GM10248 (cell line): Measurements from ENCODE around the gene ANKRD13A.
"Not testable (repeated sequence)": the region's sequence is repeated elsewhere in the genome, so short reads cannot be mapped to it uniquely, and the experiment has no call there.

Experiments used
- CTCF ChIA-PET: fragments of 300-600 bp; sonication (Branson Sonifier 250); formaldehyde crosslinking; extraction: SDS; loops from one replicate; lab custom pipeline; 2021; ENCODE audit warnings: antibody characterized with exemption; lab: Yijun Ruan, JAX
- POLR2A ChIA-PET: fragments of 350-650 bp; sonication (Branson Sonifier 250); formaldehyde crosslinking; extraction: SDS; loops from one replicate; lab custom pipeline; 2020; ENCODE audit warnings: antibody characterized with exemption; lab: Yijun Ruan, JAX
- DNase-seq: peaks from one replicate; pipeline ENCODE4 v3.0.0; 2012; ENCODE audit errors: extremely low spot score
- TF ChIP-seq, protein P1 (sequence below): IDR thresholded peaks from 2 replicates; pipeline ENCODE4 v1.5.1; 2012; ENCODE audit warnings: mild to moderate bottlenecking, low read depth; ENCODE audit errors: extremely low read depth, missing control alignments, control extremely low read depth

ANKRD13A gene

DNA sequence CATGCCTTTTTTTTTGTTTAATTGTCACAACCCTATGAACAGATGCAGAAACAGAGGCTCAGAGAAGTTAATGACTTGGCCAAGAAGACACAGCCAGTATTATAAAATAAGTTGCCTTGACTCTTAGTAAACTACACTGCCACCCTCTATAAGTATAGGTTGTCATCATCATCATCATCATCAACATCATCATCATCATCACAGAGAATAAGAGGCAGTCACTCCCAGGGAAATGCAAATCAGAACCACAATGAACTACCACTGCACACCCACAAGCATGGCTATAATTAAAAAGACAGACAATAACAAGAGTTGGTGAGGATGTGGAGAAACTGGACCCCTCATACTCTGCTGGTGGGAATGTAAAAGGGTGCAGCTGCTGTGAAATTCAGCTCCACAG lies 72.3 kb downstream of the ANKRD13A start:
- DNase-seq = no peak
- POLR2A ChIA-PET = no interaction called here
- CTCF ChIA-PET = no interaction called here
- TF ChIP-seq, protein P1, sequence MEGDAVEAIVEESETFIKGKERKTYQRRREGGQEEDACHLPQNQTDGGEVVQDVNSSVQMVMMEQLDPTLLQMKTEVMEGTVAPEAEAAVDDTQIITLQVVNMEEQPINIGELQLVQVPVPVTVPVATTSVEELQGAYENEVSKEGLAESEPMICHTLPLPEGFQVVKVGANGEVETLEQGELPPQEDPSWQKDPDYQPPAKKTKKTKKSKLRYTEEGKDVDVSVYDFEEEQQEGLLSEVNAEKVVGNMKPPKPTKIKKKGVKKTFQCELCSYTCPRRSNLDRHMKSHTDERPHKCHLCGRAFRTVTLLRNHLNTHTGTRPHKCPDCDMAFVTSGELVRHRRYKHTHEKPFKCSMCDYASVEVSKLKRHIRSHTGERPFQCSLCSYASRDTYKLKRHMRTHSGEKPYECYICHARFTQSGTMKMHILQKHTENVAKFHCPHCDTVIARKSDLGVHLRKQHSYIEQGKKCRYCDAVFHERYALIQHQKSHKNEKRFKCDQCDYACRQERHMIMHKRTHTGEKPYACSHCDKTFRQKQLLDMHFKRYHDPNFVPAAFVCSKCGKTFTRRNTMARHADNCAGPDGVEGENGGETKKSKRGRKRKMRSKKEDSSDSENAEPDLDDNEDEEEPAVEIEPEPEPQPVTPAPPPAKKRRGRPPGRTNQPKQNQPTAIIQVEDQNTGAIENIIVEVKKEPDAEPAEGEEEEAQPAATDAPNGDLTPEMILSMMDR = no peak

DNA sequence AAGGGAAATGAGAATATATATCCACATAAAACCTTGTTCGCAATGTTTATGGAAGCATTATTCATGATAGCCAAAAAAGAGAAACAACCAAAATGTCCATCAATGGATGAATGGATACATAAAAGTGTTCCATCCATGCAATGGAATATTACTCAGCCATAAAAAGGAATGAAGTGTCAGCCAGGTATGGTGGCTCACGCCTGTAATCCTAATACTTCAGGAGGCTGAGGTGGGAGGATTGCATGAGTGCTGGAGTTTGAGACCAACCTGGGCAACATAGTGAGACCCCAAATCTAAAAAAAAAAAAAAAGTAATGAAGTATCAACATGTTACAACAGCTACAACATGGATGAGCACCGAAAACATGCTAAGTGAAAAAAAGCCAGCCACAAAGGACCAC lies 72.7 kb downstream of the ANKRD13A start:
- TF ChIP-seq, protein P1 = no peak
- ChIA-PET CTCF (no interaction called here), POLR2A (no interaction called here)
- DNase-seq = no peak

DNA sequence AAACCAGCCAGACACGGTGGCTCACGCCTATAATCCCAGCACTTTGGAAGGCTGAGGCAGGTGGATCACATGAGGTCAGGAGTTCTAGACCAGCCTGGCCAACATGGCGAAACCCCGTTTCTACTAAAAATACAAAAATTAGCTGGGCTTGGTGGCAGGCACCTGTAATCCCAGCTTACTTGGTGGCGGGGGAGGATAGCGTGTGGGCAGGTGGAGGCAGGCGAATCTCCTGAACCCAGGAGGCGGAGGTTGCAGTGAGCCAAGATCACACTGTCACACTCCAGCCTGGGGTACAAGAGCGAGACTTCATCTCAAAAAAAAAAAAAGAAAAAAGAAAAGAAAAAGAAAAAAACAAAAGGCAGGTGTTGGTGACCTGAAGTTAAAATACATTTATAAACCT lies 73.4 kb downstream of the ANKRD13A start:
- CTCF ChIA-PET, DNase-seq, POLR2A ChIA-PET: not testable (repeated sequence)

DNA sequence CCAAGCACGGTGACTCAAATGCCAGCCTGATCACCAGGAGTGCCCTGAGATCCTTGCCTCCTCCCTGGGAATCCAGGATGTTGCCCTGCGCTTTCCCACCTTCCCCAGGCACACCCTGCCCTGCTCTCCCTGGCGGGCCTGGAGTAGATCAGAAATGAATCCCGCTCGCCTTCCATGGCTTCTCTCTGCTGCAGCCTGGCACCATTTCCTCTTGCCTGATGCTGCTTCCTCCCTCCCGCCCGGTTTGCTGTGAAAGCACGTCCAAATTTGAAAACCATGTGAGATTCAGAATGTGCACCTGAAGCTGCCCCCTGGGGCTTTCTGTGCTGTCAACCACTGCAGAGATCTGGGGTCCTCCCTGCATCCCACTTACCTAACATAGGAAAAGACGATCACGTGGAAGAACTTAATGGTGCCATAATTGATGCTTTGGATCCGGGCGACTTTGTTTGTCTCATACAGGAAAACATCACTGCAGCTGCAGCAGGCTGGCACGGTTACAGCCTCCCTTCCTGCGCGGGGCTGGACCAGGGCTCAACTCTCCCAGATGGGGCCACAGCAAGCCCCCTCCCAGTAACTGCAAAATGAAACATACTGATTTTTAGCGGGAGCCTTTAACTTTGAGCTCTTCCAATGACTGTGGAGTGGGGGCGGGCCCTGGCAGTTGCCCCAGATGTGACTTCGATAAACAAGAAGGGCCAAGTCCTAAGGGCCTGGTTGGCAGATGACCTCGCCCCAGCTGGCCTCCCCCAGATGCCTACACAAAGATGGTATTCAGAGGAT lies 74.0 kb downstream of the ANKRD13A start:
- TF ChIP-seq, protein P1 = no peak
- CTCF ChIA-PET = interaction anchor here (1.3 to 1.8 kb wide), 2 partner anchors 28 to 358 kb away, joined by 3 to 4 read pairs; no protein-coding TSS in a partner anchor
- no peak for DNase-seq
- POLR2A ChIA-PET = no interaction called here

DNA sequence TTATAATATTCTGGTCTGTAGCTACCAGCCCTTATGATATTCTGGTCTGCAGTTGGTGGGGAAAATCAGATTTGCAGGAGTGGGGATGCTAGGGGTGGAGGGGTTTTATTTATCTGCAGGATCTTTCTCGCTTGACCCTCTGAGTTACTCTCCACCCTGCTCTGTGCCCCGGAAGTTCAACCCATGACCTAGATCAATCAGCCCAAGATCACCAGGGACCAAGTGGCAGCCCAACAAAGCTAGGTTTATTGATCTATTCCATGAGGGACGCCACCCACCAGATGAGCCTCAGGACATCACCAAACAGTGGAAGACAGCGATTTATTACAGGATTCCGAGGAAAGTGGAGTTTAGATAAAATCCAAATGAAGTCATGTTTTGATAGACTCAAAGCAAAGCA lies 74.9 kb downstream of the ANKRD13A start:
- CTCF ChIA-PET = interaction anchor here (1.0 to 1.8 kb wide), 3 partner anchors 26 to 357 kb away, joined by 3 to 4 read pairs (median 4); no protein-coding TSS in a partner anchor
- no peak for DNase-seq
- POLR2A ChIA-PET = no interaction called here
- TF ChIP-seq, protein P1 = no peak

DNA sequence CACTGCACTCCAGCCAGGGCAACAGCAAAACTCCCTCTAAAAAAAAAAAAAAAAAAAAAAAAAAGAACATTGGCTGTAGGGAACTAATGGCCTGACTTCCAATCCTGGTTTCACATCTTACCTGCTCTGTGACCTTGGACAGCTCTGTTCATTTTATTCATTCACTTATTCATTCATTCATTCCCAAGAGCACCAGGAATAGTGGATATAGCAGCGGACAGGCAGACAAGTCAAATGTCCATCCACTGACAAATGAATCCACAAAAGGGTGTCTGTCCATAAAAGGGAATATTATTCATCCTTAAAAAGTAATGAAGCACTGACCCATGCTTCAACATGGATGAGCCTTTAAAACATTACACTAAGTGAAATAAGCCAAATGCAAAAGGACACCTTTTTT lies 76.7 kb downstream of the ANKRD13A start:
- ChIA-PET CTCF (interaction anchor here (1.3 to 1.5 kb wide), 2 partner anchors 34 to 231 kb away, joined by 3 to 5 read pairs; no protein-coding TSS in a partner anchor), POLR2A (no interaction called here)
- TF ChIP-seq, protein P1 = no peak
- DNase-seq = no peak

DNA sequence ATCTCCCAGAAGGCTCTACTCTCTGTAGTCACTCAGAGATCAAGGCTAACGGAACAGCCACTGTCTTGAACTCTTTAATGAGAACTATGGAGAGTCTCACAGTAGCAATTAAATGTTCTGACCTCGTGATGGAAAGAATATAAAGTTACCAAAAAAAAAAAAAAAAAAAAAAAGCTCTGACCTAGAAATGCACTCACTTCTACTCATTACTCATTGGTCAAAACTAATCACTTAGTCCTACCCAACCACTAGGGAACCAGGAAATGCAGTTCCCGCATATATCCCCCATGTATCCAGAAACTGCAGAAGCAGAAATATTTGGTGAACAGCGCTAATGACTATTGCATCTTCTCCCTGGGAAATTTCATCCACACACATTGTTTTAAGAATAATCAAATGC lies 78.6 kb downstream of the ANKRD13A start:
- no peak for DNase-seq
- ChIA-PET POLR2A (no interaction called here), CTCF (no interaction called here)
- TF ChIP-seq, protein P1 = no peak
